HG03442 (cell line): ENCODE measurements around the gene PLCB1.

ENCODE experiments used
- ATAC-seq: cut with Tn5 transposase; IDR thresholded peaks from one replicate; pipeline ENCODE4 v1.9.1; 2021; ENCODE audit warnings: mild to moderate bottlenecking, moderate library complexity; ENCODE audit not compliant: unreplicated experiment

Gene PLCB1

DNA sequence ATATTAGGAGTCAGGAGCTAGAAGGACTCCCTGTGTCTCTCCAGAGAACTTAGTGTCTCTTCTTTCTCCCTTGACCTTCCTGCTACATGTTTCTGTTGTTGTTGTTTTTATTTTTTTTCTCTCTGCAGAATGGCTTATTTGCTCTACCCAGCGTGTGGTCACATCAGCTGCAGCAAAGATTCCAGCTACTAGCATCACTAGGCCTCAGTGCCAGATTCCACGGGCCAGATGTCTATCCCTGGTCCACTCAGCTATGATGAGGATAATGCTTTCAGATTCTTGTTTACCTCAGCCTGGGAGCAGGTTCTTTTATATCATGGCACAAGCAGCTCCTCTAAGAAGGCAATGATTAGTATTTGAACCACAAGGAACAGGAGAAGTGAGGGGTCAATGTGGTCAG, 110.0 kb downstream of the PLCB1 start:
- ATAC-seq: no peak

DNA sequence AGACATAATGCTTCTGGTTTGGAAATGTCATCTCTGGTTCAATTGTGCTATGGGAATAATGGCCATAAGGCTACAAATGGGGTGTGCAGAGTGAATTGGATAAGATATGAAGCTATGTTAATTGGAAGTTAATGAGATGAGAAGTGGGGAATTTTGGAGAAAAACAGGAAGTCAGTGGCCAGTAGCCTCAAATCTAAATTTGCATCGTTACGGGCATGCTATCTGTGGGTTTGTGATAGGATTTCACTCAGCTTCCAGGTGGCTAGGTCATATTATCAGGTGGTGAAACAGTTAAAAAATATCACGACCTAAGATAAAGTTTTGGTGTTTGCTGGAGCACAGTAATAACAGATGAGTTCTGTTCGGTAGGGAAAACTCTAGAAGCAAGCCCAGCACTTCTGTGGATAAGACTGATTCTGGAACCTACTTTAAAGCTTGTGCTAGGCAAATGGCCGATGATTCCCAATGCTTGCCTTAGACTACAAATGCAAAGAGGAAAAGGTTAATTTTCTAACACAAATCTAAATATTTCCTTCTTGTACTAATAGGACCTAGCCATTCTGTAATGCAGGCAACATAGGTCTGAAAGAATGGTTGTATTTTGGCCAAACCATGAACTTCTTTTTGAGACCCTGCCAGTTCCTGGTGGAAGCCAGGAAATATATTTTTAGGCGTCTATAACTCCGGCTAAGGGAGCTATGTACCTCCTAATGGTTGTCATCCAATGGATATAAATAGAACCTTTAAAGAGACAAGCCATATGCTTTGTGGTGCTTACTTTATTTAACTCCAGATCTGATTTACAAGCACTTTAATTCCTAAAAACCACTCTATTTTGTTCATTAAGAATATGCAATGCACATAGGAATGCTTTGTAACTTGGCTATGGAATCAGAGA, 111.0 kb downstream of the PLCB1 start:
- no peak for ATAC-seq

DNA sequence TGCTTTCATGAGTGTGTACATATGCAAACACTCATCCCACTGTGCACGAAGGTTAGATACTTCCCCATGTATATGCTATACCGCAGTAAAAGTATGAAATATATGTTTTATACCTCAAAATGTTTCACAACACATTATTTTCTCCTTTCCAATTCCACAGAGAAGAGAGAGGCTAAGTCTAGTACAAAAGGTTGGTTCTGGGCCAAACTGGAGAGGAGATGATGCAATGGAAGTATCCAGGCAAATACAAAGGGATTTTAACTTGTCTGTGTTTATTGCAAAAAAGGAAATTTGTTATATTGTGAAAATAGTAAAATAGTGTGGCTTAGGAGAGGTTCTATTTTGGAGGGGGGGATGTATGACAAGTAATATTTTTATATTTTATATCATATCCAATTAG, 112.6 kb downstream of the PLCB1 start:
- ATAC-seq: no peak

DNA sequence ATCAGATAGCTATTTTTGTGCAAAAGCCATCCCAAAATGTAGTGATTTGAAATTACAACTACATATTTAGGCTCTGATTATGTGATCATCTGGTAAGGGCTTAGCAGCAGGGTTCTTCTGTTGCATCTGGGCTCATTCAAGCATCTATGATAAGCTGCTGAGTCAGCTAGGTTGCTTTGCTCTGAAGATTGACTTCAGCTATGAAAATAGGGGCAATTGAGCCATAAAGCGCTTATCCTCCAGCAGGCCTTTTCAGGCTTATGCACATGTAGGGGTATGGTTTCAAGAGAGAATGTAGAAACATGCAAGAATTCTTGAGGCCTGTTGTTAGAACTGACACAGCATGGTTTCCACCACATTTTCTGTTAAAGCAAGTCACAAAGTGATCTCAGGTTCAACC, 114.1 kb downstream of the PLCB1 start:
- ATAC-seq: no peak

DNA sequence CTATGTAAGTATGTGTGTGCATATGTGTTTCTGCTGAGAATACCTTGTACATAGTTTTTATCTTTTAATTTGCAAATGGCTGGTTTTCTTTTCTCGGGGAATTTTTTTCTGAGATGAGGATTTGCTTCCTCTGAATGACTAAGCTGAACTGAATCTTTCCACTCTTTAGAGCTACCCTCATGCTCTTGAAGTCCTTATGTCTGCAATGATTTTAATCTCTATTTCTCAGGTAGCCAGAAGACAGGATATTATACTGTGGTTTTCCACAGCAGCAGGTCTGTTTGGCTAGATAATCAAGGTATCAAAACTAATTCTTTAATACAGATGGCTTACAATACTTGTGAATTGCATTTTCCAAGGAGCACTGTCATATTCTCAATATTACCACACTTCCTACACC, 114.7 kb downstream of the PLCB1 start:
- no peak for ATAC-seq

DNA sequence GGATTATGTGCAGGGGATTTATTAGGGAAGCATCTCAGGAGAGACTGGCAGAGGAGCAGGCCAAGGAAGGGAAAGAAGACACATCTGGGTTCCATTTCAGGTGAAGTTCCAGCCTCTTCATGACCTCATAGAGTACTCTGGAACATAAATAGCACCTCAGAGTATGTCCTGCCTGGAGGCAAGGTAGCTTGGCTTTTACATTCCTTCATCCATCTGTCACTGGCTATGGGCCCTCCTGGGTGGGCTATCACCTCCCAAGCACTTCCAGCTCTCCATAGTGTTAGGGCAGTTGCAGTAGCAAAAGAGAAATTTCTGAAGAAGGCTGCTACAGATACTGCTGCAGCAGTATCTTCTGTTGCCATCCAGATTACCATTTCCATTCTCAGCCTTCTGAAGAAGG, 116.0 kb downstream of the PLCB1 start:
- no peak for ATAC-seq

DNA sequence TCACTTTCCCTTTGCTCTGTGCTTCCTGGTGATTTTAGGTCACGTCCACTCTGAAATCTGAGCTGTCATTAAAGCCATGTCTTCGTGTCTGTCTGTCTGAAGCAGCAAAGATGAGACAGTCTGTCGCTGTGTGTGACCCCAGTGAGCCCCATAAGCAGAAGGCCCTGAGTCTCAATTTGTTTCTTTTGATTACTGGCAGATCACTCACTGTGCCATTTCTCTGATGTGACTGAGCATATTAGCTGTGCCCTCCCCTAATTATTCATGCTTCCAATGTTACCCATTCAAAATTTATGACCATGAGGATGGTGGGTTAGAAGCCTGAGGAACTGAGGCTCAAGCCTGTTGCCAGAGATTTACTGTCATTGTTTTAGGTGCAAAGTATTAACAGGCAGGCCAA, 117.6 kb downstream of the PLCB1 start:
- ATAC-seq: no peak

DNA sequence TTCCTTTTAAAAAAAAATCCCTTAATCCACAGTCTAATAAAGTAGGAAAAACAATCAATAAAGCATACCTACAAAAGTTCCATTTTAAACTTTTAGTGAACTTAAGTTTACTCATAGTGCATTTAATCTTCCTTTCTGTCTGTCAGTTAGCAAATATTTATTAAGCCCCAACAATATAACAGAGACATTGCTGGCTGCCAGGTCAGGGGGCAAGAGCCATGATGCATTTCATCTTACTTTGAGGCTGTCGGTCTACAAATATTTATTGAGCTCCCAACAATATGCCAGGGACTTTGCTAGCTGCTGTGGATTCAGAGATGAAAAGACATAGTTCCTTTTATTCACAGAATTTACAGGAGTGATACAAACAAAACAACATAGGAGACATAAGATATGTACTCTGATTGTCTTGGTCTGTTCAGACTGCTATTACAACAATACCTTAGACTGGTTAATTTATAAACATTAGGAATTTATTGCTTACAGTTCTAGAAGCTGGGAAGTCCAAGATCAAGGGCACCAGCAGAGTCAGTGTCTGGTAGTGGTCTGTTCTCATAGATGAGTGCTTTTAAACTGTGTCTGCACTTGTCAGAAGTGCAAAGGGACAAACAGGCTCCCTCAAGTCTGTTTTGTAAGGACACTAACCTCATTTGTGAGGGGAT, 118.6 kb downstream of the PLCB1 start:
- ATAC-seq: no peak

DNA sequence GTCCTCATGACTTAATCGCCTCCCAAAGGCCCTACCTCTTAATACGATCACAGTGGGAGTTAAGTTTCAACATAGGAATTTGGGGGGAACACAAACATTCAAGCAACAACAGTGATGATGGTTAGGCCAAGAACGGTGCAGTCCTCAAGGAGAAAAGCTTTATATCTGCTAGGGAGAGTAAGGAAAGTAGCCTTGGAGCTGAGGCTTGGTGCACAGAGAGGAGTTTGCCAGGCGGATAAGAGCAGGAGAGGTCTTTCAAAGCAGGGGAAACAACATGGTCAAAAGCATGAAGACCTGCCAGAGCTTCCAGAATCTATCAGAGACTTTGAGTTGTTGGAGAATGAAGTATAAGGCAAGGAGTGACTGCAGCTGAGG, 119.1 kb downstream of the PLCB1 start:
- ATAC-seq: no peak

DNA sequence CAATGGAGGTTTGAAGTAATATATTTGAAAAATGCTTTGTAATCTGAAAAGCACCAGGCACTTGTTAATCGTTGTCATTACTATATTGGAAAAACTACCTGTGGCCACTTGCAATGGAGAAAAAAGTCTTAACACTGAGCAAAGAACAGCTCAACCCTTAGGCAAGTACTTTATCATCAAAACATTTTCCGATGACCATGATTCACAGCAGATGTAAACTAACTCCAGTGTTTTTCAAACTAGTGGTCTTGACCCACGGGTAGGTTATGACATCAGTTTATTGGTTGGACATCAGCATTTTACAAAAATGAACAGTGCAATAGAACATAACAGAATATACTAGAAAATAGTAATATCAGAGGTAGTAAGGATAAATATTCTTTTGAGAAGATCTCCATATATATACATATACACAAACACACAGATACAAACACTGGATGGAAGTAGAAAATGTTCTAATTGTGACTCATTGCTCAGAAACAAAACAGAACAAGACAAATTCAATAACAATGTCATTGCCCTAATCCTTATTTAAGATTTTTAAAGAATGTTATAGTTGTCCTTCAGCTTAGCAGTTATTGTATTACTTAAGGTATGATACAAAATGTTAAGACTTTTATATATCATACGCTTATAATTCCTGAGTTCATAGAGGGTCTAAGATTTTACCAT, 123.0 kb downstream of the PLCB1 start:
- ATAC-seq: no peak

DNA sequence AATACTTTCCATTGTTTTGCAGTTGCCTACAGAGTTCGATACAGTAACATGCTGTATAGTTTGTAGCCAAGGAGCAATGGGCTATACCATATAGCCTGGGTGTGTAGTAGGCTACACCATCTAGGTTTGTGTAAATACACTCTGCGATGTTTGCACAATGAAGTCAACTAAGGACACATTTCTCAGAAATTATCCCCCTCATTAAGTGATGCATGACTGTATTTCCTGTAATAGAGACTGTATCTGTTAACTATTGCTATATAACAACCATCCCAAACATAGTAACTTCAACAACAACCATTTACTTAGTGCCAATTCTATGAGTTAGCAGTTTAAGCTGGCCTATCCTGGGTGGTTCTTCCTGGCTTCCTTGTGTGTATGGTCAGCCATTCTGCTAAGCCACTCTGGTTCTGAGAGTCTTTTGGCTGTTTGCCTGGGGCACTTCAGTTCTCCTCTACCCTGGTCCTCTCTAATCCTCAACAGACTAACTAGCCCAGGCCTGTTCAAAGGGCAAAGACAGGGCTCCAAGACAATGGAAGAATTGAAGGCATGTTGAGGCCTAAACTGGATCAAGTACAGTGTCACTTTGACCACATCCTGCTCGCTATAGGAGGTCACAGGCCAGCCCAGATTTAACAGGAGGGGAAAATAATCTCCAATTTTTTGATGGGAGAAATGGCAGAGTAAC, 124.0 kb downstream of the PLCB1 start:
- no peak for ATAC-seq

DNA sequence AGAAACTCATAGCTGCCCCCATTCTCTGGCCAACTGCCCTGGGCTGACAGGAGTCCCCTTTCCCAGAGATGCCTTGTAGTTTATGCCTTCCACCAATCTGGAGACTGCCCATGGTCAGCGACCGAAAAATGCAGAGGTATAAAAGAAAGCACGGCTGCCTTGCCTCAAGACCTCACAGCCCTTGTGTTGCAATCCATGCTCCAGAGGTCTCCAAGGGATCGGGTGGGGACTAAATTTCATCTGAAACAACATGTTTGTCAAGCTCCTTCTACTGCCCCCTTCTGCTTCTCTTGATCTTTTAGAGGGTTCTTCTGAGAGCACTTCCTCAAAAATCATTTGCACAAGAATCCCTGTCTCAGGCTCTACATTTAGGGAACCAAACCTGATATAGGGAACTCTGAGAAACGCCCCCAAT, 128.8 kb downstream of the PLCB1 start:
- ATAC-seq: no peak

DNA sequence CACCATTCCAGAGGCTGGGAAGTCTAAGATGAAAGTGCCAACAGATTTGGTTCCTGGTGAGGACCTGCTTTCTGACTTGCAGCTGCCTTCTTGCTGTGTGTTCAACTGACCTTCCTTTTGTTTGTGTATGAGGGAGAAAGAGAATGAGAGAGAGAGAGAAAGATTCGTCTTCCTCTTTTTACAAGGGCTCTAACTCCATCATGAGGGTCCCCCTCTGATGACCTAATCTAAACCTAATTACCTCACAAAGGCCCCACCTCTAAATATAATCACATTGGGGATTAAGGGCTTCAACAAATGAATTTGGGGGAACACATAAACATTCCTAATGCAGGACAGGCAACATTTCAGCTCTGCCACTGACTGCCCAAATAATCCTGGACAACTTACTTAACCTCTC, 130.7 kb downstream of the PLCB1 start:
- ATAC-seq: no peak

DNA sequence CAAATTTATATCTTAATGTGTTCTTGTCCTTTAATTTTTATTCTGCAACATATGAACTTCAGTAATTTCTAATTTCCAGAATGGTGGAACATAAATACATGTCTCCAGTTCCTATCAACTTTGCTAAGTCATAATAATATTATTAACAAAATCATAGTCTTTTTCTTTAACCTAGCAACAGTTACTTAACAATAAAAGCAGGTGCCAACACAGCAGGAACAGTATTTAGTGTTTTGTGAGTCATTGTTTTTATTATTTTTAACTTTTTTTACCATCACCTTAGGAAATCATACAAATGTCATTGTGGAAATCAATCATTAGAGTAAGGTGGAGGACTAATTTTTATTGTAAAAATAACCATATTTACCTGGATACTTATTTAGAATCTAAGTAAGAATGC, 133.5 kb downstream of the PLCB1 start:
- no peak for ATAC-seq

DNA sequence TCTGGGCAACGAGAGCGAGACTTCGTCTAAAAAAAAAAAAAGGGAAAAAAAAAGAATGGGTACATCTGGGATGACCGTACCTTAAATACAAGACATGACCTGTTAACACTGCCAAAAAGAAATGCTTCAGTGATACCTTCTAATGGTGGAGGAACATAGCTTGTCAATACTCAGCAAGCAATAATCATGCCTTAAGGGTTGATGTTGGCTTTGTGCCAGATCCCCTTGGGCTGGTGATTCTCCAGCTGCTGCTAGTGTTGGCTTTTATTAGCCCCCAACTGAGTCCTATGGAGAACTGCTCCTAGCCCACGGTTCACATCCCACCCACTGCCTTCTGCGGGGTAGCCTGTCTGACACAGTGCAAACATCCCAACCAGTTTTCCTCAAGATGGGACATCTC, 134.9 kb downstream of the PLCB1 start:
- ATAC-seq: no peak

DNA sequence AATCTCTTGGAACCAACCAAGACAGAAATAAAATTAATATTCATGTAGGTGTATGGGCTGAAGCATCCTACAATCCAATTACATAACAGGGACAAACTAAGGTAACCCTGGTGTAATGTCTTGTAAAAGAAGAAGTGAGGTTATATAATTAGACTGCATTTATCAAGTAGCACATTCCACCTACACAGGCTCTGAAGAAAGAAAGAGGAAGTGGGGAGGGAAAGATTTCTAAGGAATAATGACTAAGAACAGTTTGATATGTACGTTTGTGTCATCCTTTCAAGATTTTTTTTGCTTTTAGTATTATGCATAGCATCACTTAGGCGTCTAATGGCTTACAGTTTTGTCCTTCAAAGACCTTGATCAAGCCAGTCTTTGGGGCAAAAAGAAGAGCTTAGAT, 139.7 kb downstream of the PLCB1 start:
- no peak for ATAC-seq

DNA sequence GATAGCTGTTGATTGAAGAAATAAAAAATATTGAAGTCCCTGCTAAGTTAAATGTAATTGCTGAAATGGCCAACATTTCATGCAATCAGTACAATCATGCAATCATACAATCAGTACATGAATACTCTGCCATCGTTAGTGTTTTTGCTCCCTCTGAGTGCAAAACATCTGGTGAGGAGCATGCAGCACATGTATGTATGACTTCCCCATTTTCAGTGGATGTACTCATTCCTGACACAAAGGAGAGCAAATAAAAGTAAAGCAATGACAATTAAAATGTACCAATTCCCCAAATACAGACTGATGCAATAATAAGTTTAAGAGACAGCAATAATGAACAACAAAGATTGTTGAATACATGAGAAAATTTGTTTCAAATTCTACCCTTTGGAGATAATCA, 140.7 kb downstream of the PLCB1 start:
- ATAC-seq: no peak

DNA sequence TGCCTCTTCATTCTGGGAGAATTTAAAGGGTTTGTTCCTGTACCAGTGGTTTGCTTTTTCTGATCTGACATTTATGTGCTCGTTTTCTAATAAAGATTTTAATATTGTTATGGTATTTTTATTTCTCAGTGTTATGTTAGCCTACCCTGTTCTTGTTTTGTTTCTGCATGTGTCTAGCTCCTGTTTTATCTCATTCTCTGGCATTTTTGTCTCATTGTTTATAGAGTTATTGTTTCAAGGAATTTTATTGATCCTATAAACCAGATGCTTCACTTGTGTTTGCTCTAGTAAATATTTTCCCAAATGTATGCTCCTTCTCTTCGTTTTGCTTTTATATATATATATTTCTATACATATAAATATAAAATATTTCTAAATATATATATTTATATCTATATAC, 152.8 kb downstream of the PLCB1 start:
- no peak for ATAC-seq

DNA sequence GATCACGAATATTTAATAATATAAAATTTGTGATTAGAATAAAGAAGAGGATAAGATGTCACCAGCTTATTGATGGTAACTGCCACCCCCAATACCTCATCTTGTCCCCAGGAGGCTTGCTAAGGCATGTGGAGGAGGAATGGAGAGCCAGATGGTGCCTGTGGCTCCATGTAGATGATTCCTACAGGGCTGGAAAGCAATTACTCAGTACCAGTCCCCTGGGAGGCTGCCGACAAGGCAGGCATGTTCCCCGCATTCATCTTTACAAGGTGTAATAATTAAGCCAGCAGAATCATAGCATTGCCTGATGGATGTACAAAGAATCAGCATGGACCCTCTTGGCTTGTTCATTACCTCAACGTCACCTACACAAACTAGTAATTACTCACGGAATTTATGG, 155.3 kb downstream of the PLCB1 start:
- ATAC-seq: no peak

DNA sequence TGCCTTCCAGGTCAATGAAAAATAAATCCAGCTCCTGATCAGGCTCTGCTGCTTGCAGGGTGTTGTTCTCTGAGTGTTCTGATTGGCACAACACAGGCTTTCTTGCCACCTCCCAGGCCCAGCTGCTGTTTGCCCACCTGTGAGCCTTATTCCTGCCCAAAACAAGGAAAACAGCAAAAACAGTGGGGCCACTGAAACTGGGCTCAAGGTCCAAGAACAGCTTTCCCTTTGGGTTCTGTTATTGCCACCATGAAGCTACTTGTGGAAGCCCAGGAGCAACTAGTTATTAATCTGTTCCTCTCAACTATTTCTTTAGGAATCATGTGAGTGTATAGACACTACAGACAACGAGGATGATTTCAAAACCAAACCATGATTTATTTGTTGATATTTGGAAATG, 159.1 kb downstream of the PLCB1 start:
- ATAC-seq: no peak

DNA sequence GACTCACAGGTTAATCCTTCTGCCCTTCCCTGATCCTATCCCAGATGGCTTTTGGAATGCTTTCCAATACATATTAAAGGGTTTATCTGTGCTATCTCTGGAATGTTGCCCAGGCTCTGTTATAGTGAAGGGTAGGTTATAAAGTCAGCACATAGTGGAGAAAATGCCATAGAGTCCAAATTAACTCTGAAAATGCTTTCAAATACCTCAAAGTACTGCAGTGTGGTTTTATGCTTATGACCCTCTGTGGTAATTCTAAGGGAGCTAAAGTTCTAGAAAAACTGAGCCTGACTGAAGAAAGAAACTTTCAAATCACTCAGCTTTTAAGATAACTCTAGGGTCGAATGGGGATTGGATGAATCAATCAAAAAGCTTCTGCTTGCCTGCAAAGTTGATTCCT, 159.8 kb downstream of the PLCB1 start:
- no peak for ATAC-seq
